C4-2B (cell line): Measurements from ENCODE around the gene ATAD1.

ENCODE experiments used
- ZFX ChIP-seq: fragments of 450-650 bp; IDR thresholded peaks from 2 replicates; pipeline ENCODE4 v1.6.1; 2017
- TF ChIP-seq, protein P1 (sequence below): fragments of 450-650 bp; conservative IDR thresholded peaks from 2 replicates; pipeline ENCODE4 v1.5.1; 2017; ENCODE audit warnings: mild to moderate bottlenecking

DNA sequence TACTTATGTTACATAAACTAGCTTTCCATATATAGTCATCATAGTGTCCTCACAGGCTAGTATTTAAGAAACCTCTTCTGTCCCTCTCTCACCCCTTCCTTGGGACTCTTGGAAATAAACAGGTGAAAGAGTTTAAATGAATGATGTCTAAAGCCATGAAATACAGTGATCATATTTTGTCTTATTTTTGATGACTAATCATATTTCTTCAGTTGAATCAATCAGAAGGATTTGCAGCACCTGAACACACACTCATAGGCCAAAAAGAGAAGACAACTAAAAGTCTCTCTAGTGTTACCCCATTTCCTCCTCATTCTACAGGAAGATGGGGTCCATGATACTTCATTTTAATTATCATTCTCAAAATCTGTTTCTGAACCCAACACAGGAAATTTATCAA, 8.6 kb upstream of the ATAD1 start:
- TF ChIP-seq, protein P1, sequence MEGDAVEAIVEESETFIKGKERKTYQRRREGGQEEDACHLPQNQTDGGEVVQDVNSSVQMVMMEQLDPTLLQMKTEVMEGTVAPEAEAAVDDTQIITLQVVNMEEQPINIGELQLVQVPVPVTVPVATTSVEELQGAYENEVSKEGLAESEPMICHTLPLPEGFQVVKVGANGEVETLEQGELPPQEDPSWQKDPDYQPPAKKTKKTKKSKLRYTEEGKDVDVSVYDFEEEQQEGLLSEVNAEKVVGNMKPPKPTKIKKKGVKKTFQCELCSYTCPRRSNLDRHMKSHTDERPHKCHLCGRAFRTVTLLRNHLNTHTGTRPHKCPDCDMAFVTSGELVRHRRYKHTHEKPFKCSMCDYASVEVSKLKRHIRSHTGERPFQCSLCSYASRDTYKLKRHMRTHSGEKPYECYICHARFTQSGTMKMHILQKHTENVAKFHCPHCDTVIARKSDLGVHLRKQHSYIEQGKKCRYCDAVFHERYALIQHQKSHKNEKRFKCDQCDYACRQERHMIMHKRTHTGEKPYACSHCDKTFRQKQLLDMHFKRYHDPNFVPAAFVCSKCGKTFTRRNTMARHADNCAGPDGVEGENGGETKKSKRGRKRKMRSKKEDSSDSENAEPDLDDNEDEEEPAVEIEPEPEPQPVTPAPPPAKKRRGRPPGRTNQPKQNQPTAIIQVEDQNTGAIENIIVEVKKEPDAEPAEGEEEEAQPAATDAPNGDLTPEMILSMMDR: no peak
- no peak for TF ChIP-seq ZFX
